GM12873 (cell line): ENCODE results near the gene RAB25.
A peak's percentile ranks its signal among the peaks of the same experiment; 100 is the strongest.

Experiments used
- TF ChIP-seq, protein P1 (sequence below): IDR thresholded peaks from 2 replicates; pipeline ENCODE4 v1.5.1; 2012; ENCODE audit warnings: low read depth, mild to moderate bottlenecking, moderate library complexity, low read length, control low read depth; ENCODE audit not compliant: insufficient read depth; ENCODE audit errors: missing control alignments

RAB25 gene

DNA sequence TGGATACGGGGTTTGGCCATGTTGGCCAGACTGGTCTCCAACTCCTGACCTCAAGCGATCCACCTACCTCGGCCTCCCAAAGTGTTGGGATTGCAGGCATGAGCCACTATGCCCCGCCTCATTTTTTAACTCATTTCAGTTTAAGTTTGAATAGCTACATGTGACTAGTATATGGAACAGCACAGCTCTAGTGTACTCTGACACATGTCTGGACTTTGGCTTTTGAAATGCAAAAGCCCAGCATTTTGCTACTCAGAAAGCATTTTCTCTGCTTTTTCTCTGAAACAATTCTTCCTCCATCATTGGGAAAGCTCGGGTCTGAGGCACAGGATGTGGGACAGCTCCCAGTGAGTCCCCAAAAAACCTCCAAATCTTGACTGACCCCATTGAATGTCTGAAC lies 36.2 kb upstream of the RAB25 start:
- TF ChIP-seq, protein P1, sequence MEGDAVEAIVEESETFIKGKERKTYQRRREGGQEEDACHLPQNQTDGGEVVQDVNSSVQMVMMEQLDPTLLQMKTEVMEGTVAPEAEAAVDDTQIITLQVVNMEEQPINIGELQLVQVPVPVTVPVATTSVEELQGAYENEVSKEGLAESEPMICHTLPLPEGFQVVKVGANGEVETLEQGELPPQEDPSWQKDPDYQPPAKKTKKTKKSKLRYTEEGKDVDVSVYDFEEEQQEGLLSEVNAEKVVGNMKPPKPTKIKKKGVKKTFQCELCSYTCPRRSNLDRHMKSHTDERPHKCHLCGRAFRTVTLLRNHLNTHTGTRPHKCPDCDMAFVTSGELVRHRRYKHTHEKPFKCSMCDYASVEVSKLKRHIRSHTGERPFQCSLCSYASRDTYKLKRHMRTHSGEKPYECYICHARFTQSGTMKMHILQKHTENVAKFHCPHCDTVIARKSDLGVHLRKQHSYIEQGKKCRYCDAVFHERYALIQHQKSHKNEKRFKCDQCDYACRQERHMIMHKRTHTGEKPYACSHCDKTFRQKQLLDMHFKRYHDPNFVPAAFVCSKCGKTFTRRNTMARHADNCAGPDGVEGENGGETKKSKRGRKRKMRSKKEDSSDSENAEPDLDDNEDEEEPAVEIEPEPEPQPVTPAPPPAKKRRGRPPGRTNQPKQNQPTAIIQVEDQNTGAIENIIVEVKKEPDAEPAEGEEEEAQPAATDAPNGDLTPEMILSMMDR, result no peak

DNA sequence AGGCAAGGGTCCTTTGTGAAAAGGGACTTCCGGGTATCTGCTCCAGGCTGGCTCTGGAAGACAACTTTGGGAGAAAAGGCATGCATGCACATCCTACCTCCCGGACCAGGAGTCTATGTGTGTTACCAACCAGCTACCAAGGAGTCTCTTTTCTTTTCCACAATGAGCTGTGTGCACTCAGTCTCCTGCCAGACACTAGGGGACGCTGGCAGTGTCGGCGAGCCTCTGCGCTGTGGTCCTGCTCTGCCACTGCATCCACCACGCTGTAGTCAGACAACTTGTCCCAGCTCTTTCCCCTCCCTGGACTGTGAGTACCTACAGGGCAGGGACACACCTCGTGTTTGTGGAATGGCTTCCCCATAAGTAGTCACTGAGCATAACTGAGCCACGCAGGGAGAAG lies 35.1 kb upstream of the RAB25 start:
- TF ChIP-seq, protein P1, result peak; percentile 74

DNA sequence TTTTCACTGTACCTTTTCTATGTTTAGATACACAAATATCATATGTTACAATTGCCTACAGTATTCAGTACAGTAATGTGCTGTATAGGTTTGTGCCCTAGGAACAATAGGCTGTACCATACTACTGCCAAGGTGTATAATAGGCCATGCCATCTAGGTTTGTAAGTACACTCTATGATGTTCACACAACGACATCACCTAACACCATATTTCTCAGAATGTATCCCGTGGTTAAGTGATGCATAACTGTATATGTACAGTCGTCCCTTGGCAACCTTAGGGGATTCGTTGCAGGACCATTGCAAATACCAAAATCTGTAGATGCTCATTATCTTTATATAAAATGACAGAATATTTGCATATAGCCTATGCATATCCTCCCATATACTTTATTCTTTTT lies 34.4 kb upstream of the RAB25 start:
- TF ChIP-seq, protein P1, result no peak

DNA sequence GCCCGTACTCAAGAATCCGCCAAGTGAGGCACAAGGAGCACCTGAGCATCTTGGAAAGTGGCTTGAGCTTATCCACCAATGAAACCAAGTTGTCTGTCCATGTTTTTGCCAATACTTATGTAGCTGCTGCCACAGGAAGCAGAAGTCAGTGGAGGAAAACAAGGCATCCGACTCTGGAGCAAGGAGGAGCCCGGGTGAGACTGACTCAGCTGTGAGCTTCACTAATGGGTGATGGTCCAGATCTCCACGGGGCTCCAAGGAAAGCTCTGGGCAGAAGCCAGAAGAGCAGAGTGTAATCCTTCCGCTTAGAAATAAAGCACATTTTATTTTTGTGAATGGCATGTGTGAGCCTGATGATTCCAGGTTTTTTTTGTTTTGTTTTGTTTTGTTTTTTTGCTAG lies 27.9 kb upstream of the RAB25 start:
- TF ChIP-seq, protein P1, result no peak

DNA sequence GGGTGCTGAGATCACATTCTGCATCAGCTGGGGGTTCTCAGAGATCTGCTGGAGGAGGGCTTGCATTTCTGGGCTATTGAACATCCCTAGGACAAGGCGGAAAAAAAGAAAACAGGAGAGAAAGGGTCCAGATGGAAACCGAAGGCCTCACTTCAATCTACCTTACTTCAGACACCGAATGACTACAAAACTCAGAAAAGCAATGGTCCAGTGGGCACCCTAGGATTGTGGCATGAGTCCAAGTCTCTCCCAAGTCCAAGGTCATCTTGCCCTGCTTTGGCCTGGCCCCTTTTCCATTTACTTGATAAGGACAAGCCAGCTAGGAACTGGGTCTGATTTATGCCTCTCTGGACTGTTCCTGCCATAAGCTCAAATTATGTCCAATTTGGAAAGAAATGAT lies 18.1 kb upstream of the RAB25 start:
- TF ChIP-seq, protein P1, result no peak

DNA sequence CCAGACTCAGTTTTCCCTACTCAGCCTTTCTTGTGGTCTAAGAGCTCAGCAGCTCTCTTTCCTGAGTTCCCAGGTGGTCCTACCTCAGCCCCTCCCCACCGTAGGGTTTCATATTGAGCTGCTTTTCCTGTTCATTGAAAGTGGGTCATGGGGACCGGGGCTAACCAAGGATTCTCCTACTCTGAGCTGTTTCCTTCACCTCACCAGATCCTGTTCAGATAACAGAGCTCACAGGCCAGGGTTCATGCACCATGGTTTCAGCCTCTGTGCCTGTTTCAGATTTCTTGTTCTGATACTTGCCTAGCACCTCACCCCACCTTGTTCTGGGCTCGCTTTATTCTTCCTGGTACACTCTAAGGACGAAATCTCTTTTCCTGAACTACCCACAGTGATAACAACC lies 15.9 kb upstream of the RAB25 start:
- TF ChIP-seq, protein P1, result no peak

DNA sequence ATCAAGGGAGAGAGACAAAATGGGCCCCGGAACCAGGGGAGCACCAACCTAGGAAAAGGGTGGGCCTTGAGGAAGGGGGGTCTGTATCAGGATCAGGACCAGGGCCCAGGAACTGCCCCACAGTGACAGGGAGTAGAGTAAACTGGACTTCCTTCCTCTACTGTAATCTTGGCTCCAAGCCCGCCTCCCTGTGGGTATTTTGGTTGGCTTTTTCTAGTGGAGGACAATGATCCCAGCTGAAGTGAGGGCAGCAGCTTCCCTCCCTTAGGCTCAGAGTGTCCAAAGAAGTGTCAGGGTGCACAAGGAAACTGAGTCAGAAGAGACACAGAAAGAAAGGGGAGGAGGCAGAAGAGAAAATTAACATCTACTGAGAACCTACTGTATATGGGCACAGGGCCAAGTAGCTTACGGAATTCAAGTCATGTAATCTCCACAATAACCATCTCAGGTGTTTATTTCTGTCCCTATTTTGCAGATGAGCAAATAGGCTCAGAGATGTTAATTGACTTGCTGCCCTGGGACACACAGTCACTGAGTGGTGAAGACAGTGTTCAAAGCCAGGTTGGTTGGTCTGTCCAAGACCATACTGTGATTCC lies 12.2 kb upstream of the RAB25 start:
- TF ChIP-seq, protein P1, result no peak

DNA sequence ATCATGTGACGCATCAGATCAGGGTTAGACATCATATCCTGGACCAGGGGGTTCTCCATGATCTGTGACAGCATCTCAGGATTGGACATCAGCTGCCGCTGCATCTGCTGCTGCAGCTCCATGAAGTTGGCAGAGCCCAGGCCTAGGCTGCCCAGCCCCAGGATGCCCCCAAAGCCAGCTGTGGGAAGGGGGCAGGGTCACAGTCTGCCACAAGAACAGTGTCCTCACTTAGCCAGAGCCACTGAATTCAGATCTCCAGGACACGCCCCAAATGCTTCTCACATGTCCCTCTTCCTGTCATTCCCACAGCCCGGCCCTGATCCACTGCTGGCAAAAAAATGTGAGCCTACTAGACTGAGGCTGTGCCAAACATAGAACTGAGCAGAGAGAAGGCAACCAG lies 10.6 kb upstream of the RAB25 start:
- TF ChIP-seq, protein P1, result no peak
